HepG2 (cell line): ENCODE measurements around the gene THADA. TPM values are rescaled to one million over a fixed set of nuclear protein-coding genes. Genes with fewer than 3 reads are reported as not detected.

Experiments
- RNF219 ChIP-seq: sonication (generic); formaldehyde crosslinking; IDR thresholded peaks from 2 replicates; pipeline ENCODE4 v1.5.0; 2020; ENCODE audit warnings: mild to moderate bottlenecking, missing genetic modification reagents
- TFE3 ChIP-seq: IDR thresholded peaks from 2 replicates; pipeline ENCODE4 v1.6.1; 2016
- WIZ ChIP-seq: sonication (generic); formaldehyde crosslinking; IDR thresholded peaks from 2 replicates; pipeline ENCODE4 v1.5.1; 2020; ENCODE audit warnings: mild to moderate bottlenecking, missing genetic modification reagents
- ZBTB25 ChIP-seq: IDR thresholded peaks from 2 replicates; pipeline ENCODE4 v1.6.1; 2018; ENCODE audit warnings: missing genetic modification reagents
- ZBTB40 ChIP-seq, 2 experiments: fragments of 450-650 bp in 1 of 2; sonication (generic) in 1 of 2; formaldehyde crosslinking in 1 of 2; IDR thresholded peaks; 2 replicates each; pipeline versions ENCODE4 v1.6.1 to v1.8.0; 2016 to 2022; ENCODE audit warnings: antibody characterized with exemption in 1 of 2, mild to moderate bottlenecking in 1 of 2, missing genetic modification reagents in 1 of 2
- ZKSCAN8 ChIP-seq: IDR thresholded peaks from 2 replicates; pipeline ENCODE4 v1.6.1; 2016; ENCODE audit warnings: borderline replicate concordance, missing genetic modification reagents, missing compliant biosample characterization
- ZNF276 ChIP-seq: sonication (generic); formaldehyde crosslinking; IDR thresholded peaks from 2 replicates; pipeline ENCODE4 v1.4.0; 2020; ENCODE audit warnings: mild to moderate bottlenecking, low read depth, missing genetic modification reagents
- ZNF513 ChIP-seq: sonication (generic); formaldehyde crosslinking; conservative IDR thresholded peaks from 2 replicates; pipeline ENCODE4 v1.5.0; 2020; ENCODE audit warnings: missing genetic modification reagents
- ZSCAN22 ChIP-seq: sonication (generic); formaldehyde crosslinking; IDR thresholded peaks from 2 replicates; pipeline ENCODE4 v1.4.0; 2020; ENCODE audit warnings: mild to moderate bottlenecking, missing genetic modification reagents
- polyA plus RNA-seq, 8 experiments: library from polyadenylated mRNA; depleted of rRNA in 3 of 8; stranded (reverse) in 7 of 8; unstranded in 1 of 8; fragments of >200 nt; fragmentation: Illumina TruSeq in 4 of 8; extraction: Trizol in 4 of 8; gene quantifications; 2 replicates each; pipeline versions ENCODE4 v1.2.1 to v1.2.3, GENCODE V29; 2011 to 2016; ENCODE audit warnings: low read depth in 4 of 8, missing spikeins in 1 of 8, mixed read lengths in 1 of 8; ENCODE audit not compliant: insufficient read depth in 1 of 8
- total RNA-seq, 5 experiments: library from RNA; depleted of rRNA; stranded (reverse); fragments of >200 nt; fragmentation: Illumina TruSeq; extraction: Trizol; gene quantifications; 2 replicates each; pipeline ENCODE4 v1.2.3, GENCODE V29; 2016; ENCODE audit warnings: low read depth in 1 of 5

Gene THADA
- total and polyA plus RNA-seq, 2 of the 13 experiments (the other 11 are each of a cell fraction or from before 2014, with no cell fraction given), result 12.7 to 21.7 TPM

- TF ChIP-seq ZBTB40 (IDR thresholded peaks at IDR 0.05), result no peak
- no peak; the same call in 1 of the 2 replicates for TF ChIP-seq ZBTB40 (CRISPR knock-in tag; IDR thresholded peaks at IDR 0.05)
- TF ChIP-seq ZSCAN22 (CRISPR knock-in tag), result no peak
- TF ChIP-seq ZBTB25, result peak; percentile 91
- peak; percentile 86 for TF ChIP-seq ZKSCAN8 (CRISPR knock-in tag)
- TF ChIP-seq WIZ (CRISPR knock-in tag), result no peak
- no peak for TF ChIP-seq ZNF513 (CRISPR knock-in tag)
- peak; percentile 92 for TF ChIP-seq TFE3 (CRISPR knock-in tag)
- no peak; the same call in 1 of the 2 replicates for TF ChIP-seq ZNF276 (CRISPR knock-in tag)
- TF ChIP-seq RNF219 (CRISPR knock-in tag), result peak; percentile 22; the same call in 1 of the 2 replicates
Observed at GRCh38 chr2:43375746-43376522, 219.9 kb downstream of the THADA start (continued).
